HG03439 (cell line): ENCODE measurements around the gene INTS1.

Source experiments
- ATAC-seq: cut with Tn5 transposase; IDR thresholded peaks from one replicate; pipeline ENCODE4 v1.9.1; 2021; ENCODE audit warnings: mild to moderate bottlenecking, moderate library complexity; ENCODE audit not compliant: unreplicated experiment

The INTS1 gene

GRCh38 chr7:1434891-1435670 is 69.1 kb downstream of the INTS1 start:
- no peak for ATAC-seq

GRCh38 chr7:1434165-1434718 is 69.9 kb downstream of the INTS1 start:
- ATAC-seq: no peak

GRCh38 chr7:1433128-1433920 is 70.9 kb downstream of the INTS1 start:
- ATAC-seq: no peak

GRCh38 chr7:1432411-1433082 is 71.6 kb downstream of the INTS1 start:
- no peak for ATAC-seq

GRCh38 chr7:1431634-1432380 is 72.4 kb downstream of the INTS1 start:
- ATAC-seq: no peak

- no peak for ATAC-seq
These were observed 73.0 kb downstream of the INTS1 start for GRCh38 chr7:1431226-1431625.

- no peak for ATAC-seq
These were observed 73.9 kb downstream of the INTS1 start for GRCh38 chr7:1430056-1430845.

- no peak for ATAC-seq
These were observed 75.2 kb downstream of the INTS1 start for GRCh38 chr7:1428941-1429501.

- ATAC-seq: no peak
These were observed 77.0 kb downstream of the INTS1 start for GRCh38 chr7:1427064-1427657.

GRCh38 chr7:1426474-1426873 is 77.7 kb downstream of the INTS1 start:
- no peak for ATAC-seq

- ATAC-seq: no peak
These were observed 78.7 kb downstream of the INTS1 start for GRCh38 chr7:1425292-1426136.

- ATAC-seq: no peak
These were observed 80.1 kb downstream of the INTS1 start for GRCh38 chr7:1424041-1424440.

- ATAC-seq: no peak
These were observed 80.9 kb downstream of the INTS1 start for GRCh38 chr7:1423264-1423811.

- no peak for ATAC-seq
These were observed 81.5 kb downstream of the INTS1 start for GRCh38 chr7:1422512-1423263.

- no peak for ATAC-seq
These were observed 82.2 kb downstream of the INTS1 start for GRCh38 chr7:1421946-1422345.

GRCh38 chr7:1421020-1421790 is 83.0 kb downstream of the INTS1 start:
- ATAC-seq: no peak
